HG03460 (cell line): ENCODE data around the gene ABCA8.
"Not testable (repeated sequence)": the region's sequence is repeated elsewhere in the genome, so short reads cannot be mapped to it uniquely, and the experiment has no call there.

Experiments used
- ATAC-seq: cut with Tn5 transposase; IDR thresholded peaks from one replicate; pipeline ENCODE4 v1.9.1; 2021; ENCODE audit not compliant: unreplicated experiment

ABCA8 gene

GRCh38 chr17:68955181-68955841 is at the start of gene ABCA8:
ABCA8 (minus strand) TSS chr17:68955392; CDS start chr17:68942034, 13,358 bp downstream.
- ATAC-seq, result no peak

- not testable (repeated sequence) for ATAC-seq
Measured at GRCh38 chr17:69004759-69005158, 49.6 kb upstream of the ABCA8 start.

GRCh38 chr17:68999743-69000142 is 44.6 kb upstream of the ABCA8 start:
- not testable (repeated sequence) for ATAC-seq

- no peak for ATAC-seq
Measured at GRCh38 chr17:68993112-68993511, 37.9 kb upstream of the ABCA8 start.

GRCh38 chr17:68987966-68988365 is 32.8 kb upstream of the ABCA8 start:
- no peak for ATAC-seq

GRCh38 chr17:68981288-68981687 is 26.1 kb upstream of the ABCA8 start:
- ATAC-seq, result no peak

GRCh38 chr17:68973098-68973846 is 18.1 kb upstream of the ABCA8 start:
- ATAC-seq, result no peak

- ATAC-seq, result no peak
Measured at GRCh38 chr17:68972119-68972704, 17.0 kb upstream of the ABCA8 start.

- ATAC-seq, result no peak
Measured at GRCh38 chr17:68969101-68969500, 13.9 kb upstream of the ABCA8 start.

- ATAC-seq, result no peak
Measured at GRCh38 chr17:68963958-68964357, 8.8 kb upstream of the ABCA8 start.

- no peak for ATAC-seq
Measured at GRCh38 chr17:68961214-68961882, 6.2 kb upstream of the ABCA8 start.

- ATAC-seq, result not testable (repeated sequence)
Measured at GRCh38 chr17:68959117-68959516, 3.9 kb upstream of the ABCA8 start.

- no peak for ATAC-seq
Measured at GRCh38 chr17:68957944-68958343, 2.8 kb upstream of the ABCA8 start.

- ATAC-seq, result no peak
Measured at GRCh38 chr17:68954146-68954896, 871 bp downstream of the ABCA8 start.

- no peak for ATAC-seq
Measured at GRCh38 chr17:68953340-68953997, 1.7 kb downstream of the ABCA8 start.

GRCh38 chr17:68950725-68951124 is 4.5 kb downstream of the ABCA8 start:
- ATAC-seq, result no peak

GRCh38 chr17:68947868-68948267 is 7.3 kb downstream of the ABCA8 start:
- not testable (repeated sequence) for ATAC-seq

GRCh38 chr17:68944435-68945035 is 10.7 kb downstream of the ABCA8 start:
- ATAC-seq, result no peak

- ATAC-seq, result not testable (repeated sequence)
Measured at GRCh38 chr17:68943812-68944182, 11.4 kb downstream of the ABCA8 start.
